Measurements from ENCODE around the gene ZNF362. TPM values are rescaled to one million over a fixed set of nuclear protein-coding genes. Genes with fewer than 3 reads are reported as not detected.

Gene ZNF362
- polyA plus RNA-seq, 1 experiment: 9.0 TPM

DNA sequence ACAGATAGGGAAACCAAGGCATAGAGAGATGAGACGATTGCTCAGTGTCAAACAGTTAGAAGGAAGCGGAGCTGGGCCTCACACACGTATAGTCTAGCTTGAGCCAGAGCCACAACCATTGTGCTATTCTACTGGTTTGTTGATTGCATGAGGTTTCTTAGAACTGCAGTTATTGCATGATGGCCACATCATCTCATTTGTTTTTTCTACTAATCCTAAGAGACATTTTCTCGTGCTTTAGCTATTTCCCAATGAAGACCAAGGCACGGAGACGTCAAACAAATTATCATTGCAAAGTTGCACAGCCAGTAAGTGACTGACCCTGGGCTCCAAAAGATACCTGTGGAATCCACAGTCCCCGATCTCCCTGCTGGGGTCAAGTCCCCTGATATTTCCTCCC lies 25.1 kb upstream of the ZNF362 start:
- no peak overlapping the region for H3K4me3 ChIP-seq (ENCODE audit: low read depth, low read length)
- TF ChIP-seq, protein P1, sequence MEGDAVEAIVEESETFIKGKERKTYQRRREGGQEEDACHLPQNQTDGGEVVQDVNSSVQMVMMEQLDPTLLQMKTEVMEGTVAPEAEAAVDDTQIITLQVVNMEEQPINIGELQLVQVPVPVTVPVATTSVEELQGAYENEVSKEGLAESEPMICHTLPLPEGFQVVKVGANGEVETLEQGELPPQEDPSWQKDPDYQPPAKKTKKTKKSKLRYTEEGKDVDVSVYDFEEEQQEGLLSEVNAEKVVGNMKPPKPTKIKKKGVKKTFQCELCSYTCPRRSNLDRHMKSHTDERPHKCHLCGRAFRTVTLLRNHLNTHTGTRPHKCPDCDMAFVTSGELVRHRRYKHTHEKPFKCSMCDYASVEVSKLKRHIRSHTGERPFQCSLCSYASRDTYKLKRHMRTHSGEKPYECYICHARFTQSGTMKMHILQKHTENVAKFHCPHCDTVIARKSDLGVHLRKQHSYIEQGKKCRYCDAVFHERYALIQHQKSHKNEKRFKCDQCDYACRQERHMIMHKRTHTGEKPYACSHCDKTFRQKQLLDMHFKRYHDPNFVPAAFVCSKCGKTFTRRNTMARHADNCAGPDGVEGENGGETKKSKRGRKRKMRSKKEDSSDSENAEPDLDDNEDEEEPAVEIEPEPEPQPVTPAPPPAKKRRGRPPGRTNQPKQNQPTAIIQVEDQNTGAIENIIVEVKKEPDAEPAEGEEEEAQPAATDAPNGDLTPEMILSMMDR (IDR thresholded peaks at IDR 0.05; ENCODE audit: low read depth, low read length): no peak
- ChIA-PET CTCF (no interaction called here), POLR2A (no interaction called here)
- H3K27me3 ChIP-seq (ENCODE audit: control insufficient read depth, insufficient read depth, low read length): peaks cover 8% of the 10 kb centered on the region
- no peak for DNase-seq (ENCODE audit: low read depth, low spot score)
- no peaks in the 10 kb centered on the region for H3K9me3 ChIP-seq (ENCODE audit: control insufficient read depth, insufficient read depth, low read length)
- no peak overlapping the region for H3K27ac ChIP-seq (ENCODE audit: low read depth, low read length)

DNA sequence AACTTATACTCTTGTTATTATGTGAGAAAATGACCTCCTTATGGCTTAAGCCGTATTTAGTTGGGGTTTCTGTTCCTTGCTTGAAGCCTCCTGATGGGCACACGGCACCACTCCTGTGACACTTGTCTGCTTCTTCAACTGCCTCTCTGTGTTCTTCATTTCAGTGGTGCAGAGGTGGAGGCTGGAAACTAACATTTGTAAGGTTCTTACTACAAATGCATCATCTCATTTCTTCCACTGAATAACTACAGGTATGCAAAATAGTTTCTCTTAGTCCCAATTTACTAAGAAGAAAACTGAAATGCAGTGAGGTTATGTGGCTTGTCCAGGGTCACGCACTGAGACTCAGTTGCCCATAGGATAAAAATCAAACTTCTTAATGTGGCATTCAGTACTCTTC lies 23.6 kb upstream of the ZNF362 start:
- POLR2A ChIA-PET: no interaction called here
- Histone ChIP-seq H3K27me3 (ENCODE audit: control insufficient read depth, insufficient read depth, low read length) (peaks cover 5% of the 10 kb centered on the region), H3K9me3 (ENCODE audit: control insufficient read depth, insufficient read depth, low read length) (no peaks in the 10 kb centered on the region), H3K27ac (ENCODE audit: low read depth, low read length) (no peak overlapping the region), H3K4me3 (ENCODE audit: low read depth, low read length) (no peak overlapping the region)
- CTCF ChIA-PET: no interaction called here
- TF ChIP-seq, protein P1 (IDR thresholded peaks at IDR 0.05; ENCODE audit: low read depth, low read length): no peak
- no peak for DNase-seq (ENCODE audit: low read depth, low spot score)

- Histone ChIP-seq H3K4me3 (ENCODE audit: low read depth, low read length) (no peak overlapping the region), H3K27me3 (ENCODE audit: control insufficient read depth, insufficient read depth, low read length) (peaks cover 3% of the 10 kb centered on the region), H3K27ac (ENCODE audit: low read depth, low read length) (no peak overlapping the region), H3K9me3 (ENCODE audit: control insufficient read depth, insufficient read depth, low read length) (no peaks in the 10 kb centered on the region)
- no peak for DNase-seq (ENCODE audit: low read depth, low spot score)
- TF ChIP-seq, protein P1 (IDR thresholded peaks at IDR 0.05; ENCODE audit: low read depth, low read length): no peak
- ChIA-PET POLR2A (no interaction called here), CTCF (interaction anchor here (0.8 kb wide), 1 partner anchor 236 kb away, joined by 3 read pairs; no protein-coding TSS in a partner anchor)
Measured at GRCh38 chr1:33234131-33234530, 22.2 kb upstream of the ZNF362 start.

- TF ChIP-seq, protein P1 (IDR thresholded peaks at IDR 0.05; ENCODE audit: low read depth, low read length): no peak
- ChIA-PET CTCF (interaction anchor here (0.8 kb wide), 1 partner anchor 235 kb away, joined by 3 read pairs; no protein-coding TSS in a partner anchor), POLR2A (no interaction called here)
- DNase-seq (ENCODE audit: low read depth, low spot score): no peak
- Histone ChIP-seq H3K4me3 (ENCODE audit: low read depth, low read length) (no peak overlapping the region), H3K27ac (ENCODE audit: low read depth, low read length) (no peak overlapping the region), H3K27me3 (ENCODE audit: control insufficient read depth, insufficient read depth, low read length) (peaks cover 3% of the 10 kb centered on the region), H3K9me3 (ENCODE audit: control insufficient read depth, insufficient read depth, low read length) (no peaks in the 10 kb centered on the region)
Measured at GRCh38 chr1:33234588-33234990, 21.7 kb upstream of the ZNF362 start.

- H3K27ac ChIP-seq (ENCODE audit: low read depth, low read length): no peak overlapping the region
- H3K4me3 ChIP-seq (ENCODE audit: low read depth, low read length): no peak overlapping the region
- TF ChIP-seq, protein P1 (IDR thresholded peaks at IDR 0.05; ENCODE audit: low read depth, low read length): no peak
- H3K9me3 ChIP-seq (ENCODE audit: control insufficient read depth, insufficient read depth, low read length): no peaks in the 10 kb centered on the region
- no peak for DNase-seq (ENCODE audit: low read depth, low spot score)
- ChIA-PET CTCF (no interaction called here), POLR2A (no interaction called here)
- peaks cover 3% of the 10 kb centered on the region for H3K27me3 ChIP-seq (ENCODE audit: control insufficient read depth, insufficient read depth, low read length)
Measured at GRCh38 chr1:33235521-33235920, 20.8 kb upstream of the ZNF362 start.
